WTC11 (cell line): ENCODE data around the gene ATP6V0D1.

Source experiments
- MAX ChIP-seq: sonication (generic); formaldehyde crosslinking; IDR thresholded peaks from 2 replicates; pipeline ENCODE4 v1.8.0; 2022; ENCODE audit warnings: mild to moderate bottlenecking, missing genetic modification reagents
- RELA ChIP-seq: sonication (generic); formaldehyde crosslinking; IDR thresholded peaks from 2 replicates; pipeline ENCODE4 v1.8.1; 2022; ENCODE audit warnings: missing genetic modification reagents, mild to moderate bottlenecking, borderline replicate concordance

- no peak for TF ChIP-seq MAX (CRISPR knock-in tag)
- TF ChIP-seq RELA (CRISPR knock-in tag), result no peak
Measured at GRCh38 chr16:67458121-67458641, 22.8 kb downstream of the ATP6V0D1 start.
